Upper lobe of left lung (tissue), 6 donors: Measurements from ENCODE around the gene KIRREL2. TPM values are rescaled to one million over a fixed set of nuclear protein-coding genes. Genes with fewer than 3 reads are reported as not detected.

Experiments
- ATAC-seq, 2 donors: fragments of 200-7000 bp; cut with Tn5 transposase; one replicate each; pipeline ENCODE4 v1.9.1; 2022; ENCODE audit warnings: mild to moderate bottlenecking in 2 of 2, moderate library complexity in 2 of 2; ENCODE audit not compliant: low FRiP score in 2 of 2
- DNase-seq, 2 donors: peaks; one replicate each; pipeline ENCODE4 v3.0.0-alpha.2; 2019 to 2020
- H3K27ac ChIP-seq, 4 donors: fragments of 200-600 bp; sonication (generic); one replicate each; pipeline ENCODE4 v1.5.1; 2016 to 2019
- H3K27me3 ChIP-seq, 4 donors: fragments of 200-600 bp; sonication (generic); one replicate each; pipeline ENCODE4 v1.5.1; 2017 to 2019
- H3K36me3 ChIP-seq, 4 donors: fragments of 200-600 bp; sonication (generic); one replicate each; pipeline ENCODE4 v1.5.1; 2016 to 2019
- H3K4me1 ChIP-seq, 4 donors: fragments of 200-600 bp; sonication (generic); one replicate each; pipeline ENCODE4 v1.5.1; 2018 to 2019
- H3K4me3 ChIP-seq, 4 donors: fragments of 200-600 bp; sonication (generic); one replicate each; pipeline ENCODE4 v1.5.1; 2017 to 2019; ENCODE audit warnings: mild to moderate bottlenecking in 2 of 4, moderate library complexity in 1 of 4
- H3K9me3 ChIP-seq, 4 donors: fragments of 200-600 bp; sonication (generic); one replicate each; pipeline ENCODE4 v1.5.1; 2018 to 2019
- CTCF ChIP-seq, 6 experiments: fragments of 450-650 bp in 4 of 6; fragments of 200-600 bp in 2 of 6; sonication (generic) in 2 of 6; IDR thresholded peaks; one replicate each; pipeline ENCODE4 v1.5.1; 2016 to 2019; ENCODE audit warnings: antibody characterized with exemption in 6 of 6
- EP300 ChIP-seq, 4 donors: sonication (generic); formaldehyde crosslinking; IDR thresholded peaks; one replicate each; pipeline ENCODE4 v1.5.1; 2017; ENCODE audit warnings: antibody characterized with exemption in 4 of 4, control low read depth in 2 of 4
- POLR2A ChIP-seq, 4 donors: fragments of 450-650 bp; IDR thresholded peaks; one replicate each; pipeline ENCODE4 v1.5.1; 2016 to 2017; ENCODE audit warnings: antibody characterized with exemption in 4 of 4, mild to moderate bottlenecking in 2 of 4
- POLR2AphosphoS5 ChIP-seq, 2 donors: sonication (generic); formaldehyde crosslinking; IDR thresholded peaks; one replicate each; pipeline ENCODE4 v1.5.1; 2017; ENCODE audit warnings: antibody characterized with exemption in 2 of 2
- WGBS, 2 donors: methylation state at CpG; one replicate each; pipeline ENCODE4 v1.1.5; 2017 to 2018; 5-methylcytosine and 5-hydroxymethylcytosine counted together
- total RNA-seq, 6 donors: library from RNA; depleted of rRNA in 4 of 6; stranded (reverse); fragments of >200 nt in 4 of 6; gene quantifications; one replicate each; pipeline versions ENCODE4 v1.1.0 to v1.2.1, GENCODE V29; 2016 to 2021
- donor health status: DM: no; HTN: no; CAD: no; lungs with moderate emphysema.
- donor health status: DM: no; HTN: yes; CAD: no; lungs with severe emphysema.

The KIRREL2 gene
- total RNA-seq, 6 donors from 2014 or later = 0.07 TPM; not detected in 5

- WGBS, 2 donors = 86% methylated on average over 11 of the region's 11 CpGs
- no peak overlapping the region for H3K4me3 ChIP-seq
- no peaks in the 10 kb centered on the region for H3K9me3 ChIP-seq
- DNase-seq (no peak), ATAC-seq (no peak)
- no peaks in the 10 kb centered on the region for H3K27me3 ChIP-seq
- TF ChIP-seq POLR2A (IDR thresholded peaks at IDR 0.05) (no peak), EP300 (IDR thresholded peaks at IDR 0.05) (no peak), POLR2AphosphoS5 (IDR thresholded peaks at IDR 0.05) (no peak), CTCF (IDR thresholded peaks at IDR 0.05) (no peak)
- H3K4me1 ChIP-seq = no peaks in the 10 kb centered on the region
- no peaks in the 10 kb centered on the region for H3K36me3 ChIP-seq
- no peak overlapping the region for H3K27ac ChIP-seq
These were observed 43.4 kb upstream of the KIRREL2 start for GRCh38 chr19:35813043-35813890.

GRCh38 chr19:35816262-35816661, 40.4 kb upstream of the KIRREL2 start:
- no peaks in the 10 kb centered on the region for H3K4me1 ChIP-seq
- WGBS, 2 donors = 35 to 46% methylated on average over 5 to 6 of the region's 6 CpGs
- ATAC-seq (no peak), DNase-seq (no peak)
- TF ChIP-seq EP300 (IDR thresholded peaks at IDR 0.05) = no peak
- no peaks in the 10 kb centered on the region for H3K36me3 ChIP-seq
- no peaks in the 10 kb centered on the region for H3K9me3 ChIP-seq
- H3K4me3 ChIP-seq = no peak overlapping the region
- no peak overlapping the region for H3K27ac ChIP-seq
- no peaks in the 10 kb centered on the region for H3K27me3 ChIP-seq

DNA sequence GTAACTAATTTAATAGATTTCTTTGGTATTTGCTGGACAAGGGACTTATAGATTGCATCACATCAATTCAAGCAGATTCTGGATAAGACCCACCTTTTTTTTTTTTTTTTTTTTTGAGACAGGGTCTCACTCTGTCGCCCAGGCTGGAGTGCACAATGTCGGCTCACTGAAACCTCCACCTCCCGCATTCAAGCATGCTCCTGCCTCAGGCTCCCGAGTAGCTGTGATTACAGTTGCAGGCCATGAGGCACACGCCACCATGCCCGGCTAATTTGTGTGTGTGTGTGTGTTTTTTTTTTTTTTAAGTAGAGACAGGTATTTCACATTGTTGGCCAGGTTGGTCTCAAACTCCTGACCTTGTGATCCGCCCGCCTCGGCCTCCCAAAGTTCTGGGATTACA, 39.9 kb upstream of the KIRREL2 start:
- Histone ChIP-seq H3K36me3 (no peaks in the 10 kb centered on the region), H3K27ac (no peak overlapping the region), H3K4me3 (no peak overlapping the region), H3K9me3 (no peaks in the 10 kb centered on the region), H3K4me1 (no peaks in the 10 kb centered on the region), H3K27me3 (no peaks in the 10 kb centered on the region)
- TF ChIP-seq EP300 (IDR thresholded peaks at IDR 0.05) (no peak), CTCF (IDR thresholded peaks at IDR 0.05) (no peak), POLR2A (IDR thresholded peaks at IDR 0.05) (no peak), POLR2AphosphoS5 (IDR thresholded peaks at IDR 0.05) (no peak)
- DNase-seq = no peak
- WGBS, 2 donors = 79 to 84% methylated on average over 8 to 9 of the region's 9 CpGs
- no peak for ATAC-seq

DNA sequence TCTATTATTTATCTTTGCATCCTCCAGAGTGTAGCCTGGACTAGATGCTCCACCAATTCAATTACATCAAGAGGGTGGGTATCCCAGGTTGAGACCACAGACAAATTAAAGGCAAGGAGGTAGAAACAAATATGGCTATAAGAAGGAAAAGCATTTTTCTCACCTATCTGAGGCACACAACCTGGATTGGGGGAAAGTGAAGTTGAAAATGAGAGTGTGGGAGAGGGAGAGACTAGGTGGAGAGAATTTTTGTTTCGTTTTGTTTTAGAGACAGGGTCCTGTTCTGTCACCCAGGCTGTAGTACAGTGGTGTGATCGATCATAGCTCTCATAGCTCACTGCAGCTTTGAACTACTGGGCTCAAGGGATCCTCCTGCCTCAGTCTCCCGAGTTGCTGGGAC, 38.3 kb upstream of the KIRREL2 start:
- Histone ChIP-seq H3K4me3 (no peak overlapping the region), H3K9me3 (no peaks in the 10 kb centered on the region), H3K4me1 (no peaks in the 10 kb centered on the region), H3K27me3 (no peaks in the 10 kb centered on the region), H3K27ac (no peak overlapping the region), H3K36me3 (no peaks in the 10 kb centered on the region)
- no peak for TF ChIP-seq EP300 (IDR thresholded peaks at IDR 0.05)
- no peak for TF ChIP-seq POLR2AphosphoS5 (IDR thresholded peaks at IDR 0.05)
- no peak for TF ChIP-seq CTCF (IDR thresholded peaks at IDR 0.05)
- no peak for TF ChIP-seq POLR2A (IDR thresholded peaks at IDR 0.05)
- no peak for ATAC-seq
- no peak for DNase-seq
- WGBS, 2 donors = 65 to 69% methylated on average over 3 of the region's 3 CpGs

- Histone ChIP-seq H3K4me3 (no peak overlapping the region), H3K36me3 (no peaks in the 10 kb centered on the region), H3K27ac (no peak overlapping the region), H3K9me3 (no peaks in the 10 kb centered on the region), H3K27me3 (no peaks in the 10 kb centered on the region), H3K4me1 (no peaks in the 10 kb centered on the region)
- 66 to 70% methylated on average over 3 of the region's 3 CpGs for WGBS, 2 donors
- TF ChIP-seq POLR2A (IDR thresholded peaks at IDR 0.05) (no peak), CTCF (IDR thresholded peaks at IDR 0.05) (no peak), POLR2AphosphoS5 (IDR thresholded peaks at IDR 0.05) (no peak), EP300 (IDR thresholded peaks at IDR 0.05) (no peak)
- DNase-seq (no peak), ATAC-seq (no peak)
These were observed 34.1 kb upstream of the KIRREL2 start for GRCh38 chr19:35822579-35822978.
